Neuron (in vitro differentiated cells): Measurements from ENCODE around the gene FANCB.

ENCODE experiments used
- H2AFZ ChIP-seq: one replicate; pipeline ENCODE4 v1.6.1; 2013; ENCODE audit warnings: low read depth, mild to moderate bottlenecking, inconsistent platforms, low read length, moderate library complexity
- H3K27me3 ChIP-seq: one replicate; pipeline ENCODE4 v1.6.1; 2013; ENCODE audit warnings: low read length; ENCODE audit not compliant: insufficient read depth
- H3K36me3 ChIP-seq: one replicate; pipeline ENCODE4 v1.6.1; 2013; ENCODE audit warnings: low read length; ENCODE audit not compliant: insufficient read depth
- H3K4me1 ChIP-seq: one replicate; pipeline ENCODE4 v1.6.1; 2013; ENCODE audit warnings: low read length; ENCODE audit not compliant: insufficient read depth
- H3K4me3 ChIP-seq: 2 replicates; pipeline ENCODE4 v1.5.1; 2013; ENCODE audit warnings: mild to moderate bottlenecking, low read length, moderate library complexity
- H3K9me3 ChIP-seq: one replicate; pipeline ENCODE4 v1.6.1; 2013; ENCODE audit warnings: low read length

FANCB gene

GRCh38 chrX:14826319-14826718 is 46.5 kb downstream of the FANCB start:
- Histone ChIP-seq H3K4me1 (no peaks in the 10 kb centered on the region), H2AFZ (no peak overlapping the region), H3K27me3 (no peaks in the 10 kb centered on the region), H3K4me3 (no peak overlapping the region), H3K36me3 (no peaks in the 10 kb centered on the region), H3K9me3 (no peaks in the 10 kb centered on the region)

- no peak overlapping the region for H2AFZ ChIP-seq
- H3K36me3 ChIP-seq, result no peaks in the 10 kb centered on the region
- H3K27me3 ChIP-seq, result no peaks in the 10 kb centered on the region
- H3K4me1 ChIP-seq, result no peaks in the 10 kb centered on the region
- no peaks in the 10 kb centered on the region for H3K9me3 ChIP-seq
- no peak overlapping the region for H3K4me3 ChIP-seq
These were observed 47.0 kb downstream of the FANCB start for GRCh38 chrX:14825851-14826250.

- Histone ChIP-seq H3K9me3 (no peaks in the 10 kb centered on the region), H3K36me3 (no peaks in the 10 kb centered on the region), H3K4me1 (no peaks in the 10 kb centered on the region), H2AFZ (no peak overlapping the region), H3K4me3 (no peak overlapping the region), H3K27me3 (no peaks in the 10 kb centered on the region)
These were observed 53.1 kb downstream of the FANCB start for GRCh38 chrX:14819769-14820168.

GRCh38 chrX:14817571-14817970 is 55.3 kb downstream of the FANCB start:
- no peak overlapping the region for H3K4me3 ChIP-seq
- no peaks in the 10 kb centered on the region for H3K36me3 ChIP-seq
- no peaks in the 10 kb centered on the region for H3K4me1 ChIP-seq
- H3K27me3 ChIP-seq, result no peaks in the 10 kb centered on the region
- H3K9me3 ChIP-seq, result no peaks in the 10 kb centered on the region
- no peak overlapping the region for H2AFZ ChIP-seq

GRCh38 chrX:14802943-14803710 is 69.7 kb downstream of the FANCB start:
- Histone ChIP-seq H3K4me1 (no peaks in the 10 kb centered on the region), H3K4me3 (no peak overlapping the region), H2AFZ (no peak overlapping the region), H3K36me3 (no peaks in the 10 kb centered on the region), H3K9me3 (no peaks in the 10 kb centered on the region), H3K27me3 (no peaks in the 10 kb centered on the region)

GRCh38 chrX:14801136-14801535 is 71.7 kb downstream of the FANCB start:
- no peaks in the 10 kb centered on the region for H3K9me3 ChIP-seq
- no peaks in the 10 kb centered on the region for H3K36me3 ChIP-seq
- H3K4me1 ChIP-seq, result no peaks in the 10 kb centered on the region
- H3K27me3 ChIP-seq, result no peaks in the 10 kb centered on the region
- H3K4me3 ChIP-seq, result no peak overlapping the region
- no peak overlapping the region for H2AFZ ChIP-seq

GRCh38 chrX:14798805-14799397 is 74.0 kb downstream of the FANCB start:
- Histone ChIP-seq H3K36me3 (no peaks in the 10 kb centered on the region), H3K9me3 (no peaks in the 10 kb centered on the region), H3K4me3 (no peak overlapping the region), H3K4me1 (no peaks in the 10 kb centered on the region), H2AFZ (no peak overlapping the region), H3K27me3 (no peaks in the 10 kb centered on the region)
